PC-9 (cell line): ENCODE data around the gene DOCK3. TPM values are rescaled to one million over a fixed set of nuclear protein-coding genes. Genes with fewer than 3 reads are reported as not detected.
A peak's percentile ranks its signal among the peaks of the same experiment; 100 is the strongest.

ENCODE experiments used
- BruUV-seq: library from RNA; stranded (reverse); fragments of 400-500 nt; replicated peaks from 2 replicates; lab custom pipeline; 2021; lab: Mats Ljungman, UMichigan
- CTCF ChIA-PET: fragments of 300-600 bp; sonication (Branson Sonifier 250); formaldehyde crosslinking; loops from one replicate; lab custom pipeline; 2022; ENCODE audit warnings: antibody characterized with exemption; lab: Charles Lee
- POLR2A ChIA-PET: fragments of 300-600 bp; sonication (Branson Sonifier 250); formaldehyde crosslinking; loops from one replicate; lab custom pipeline; 2022; ENCODE audit warnings: antibody characterized with exemption; ENCODE audit not compliant: unreplicated experiment; lab: Charles Lee
- DNase-seq, 2 experiments: peaks; one replicate each; pipeline versions ENCODE4 v3.0.0 to v3.0.0-alpha.2; 2015 to 2022; ENCODE audit warnings: mixed read lengths in 1 of 2
- H2AFZ ChIP-seq: fragments of 200-600 bp; sonication (generic); 2 replicates; pipeline ENCODE4 v1.8.1; 2017; ENCODE audit warnings: antibody characterized with exemption
- H3F3A ChIP-seq: fragments of 200-600 bp; sonication (generic); 2 replicates; pipeline ENCODE4 v1.8.1; 2017; ENCODE audit warnings: antibody characterized with exemption, mild to moderate bottlenecking, low read depth; ENCODE audit not compliant: insufficient read depth
- H3K27ac ChIP-seq: fragments of 200-600 bp; sonication (generic); 2 replicates; pipeline ENCODE4 v1.6.1; 2016; ENCODE audit warnings: mixed run types
- H3K27me3 ChIP-seq: fragments of 200-600 bp; sonication (generic); 2 replicates; pipeline ENCODE4 v1.6.1; 2016; ENCODE audit warnings: low read depth, mixed run types; ENCODE audit not compliant: insufficient read depth
- H3K36me3 ChIP-seq: fragments of 200-600 bp; sonication (generic); 2 replicates; pipeline ENCODE4 v1.6.1; 2016; ENCODE audit warnings: low read depth, mixed run types
- H3K4me1 ChIP-seq: fragments of 200-600 bp; sonication (generic); replicated peaks from 2 replicates; pipeline ENCODE4 v1.6.1; 2016; ENCODE audit warnings: mixed run types; ENCODE audit not compliant: insufficient read depth
- H3K4me2 ChIP-seq: fragments of 200-600 bp; sonication (generic); 2 replicates; pipeline ENCODE4 v1.6.1; 2017; ENCODE audit warnings: mixed run types
- H3K4me3 ChIP-seq: fragments of 200-600 bp; sonication (generic); 2 replicates; pipeline ENCODE4 v1.6.1; 2016; ENCODE audit warnings: mixed run types
- H3K79me2 ChIP-seq: fragments of 200-600 bp; sonication (generic); 2 replicates; pipeline ENCODE4 v1.6.1; 2017; ENCODE audit warnings: low read depth, mixed run types
- H3K9me2 ChIP-seq: fragments of 200-600 bp; sonication (generic); 2 replicates; pipeline ENCODE4 v1.8.1; 2017; ENCODE audit warnings: mild to moderate bottlenecking; ENCODE audit not compliant: insufficient read depth
- H3K9me3 ChIP-seq: fragments of 200-600 bp; sonication (generic); 2 replicates; pipeline ENCODE4 v1.8.1; 2016; ENCODE audit warnings: low read depth; ENCODE audit not compliant: insufficient read depth
- H4K20me1 ChIP-seq: fragments of 200-600 bp; sonication (generic); 2 replicates; pipeline ENCODE4 v1.8.1; 2017; ENCODE audit not compliant: insufficient read depth
- CTCF ChIP-seq: fragments of 200-600 bp; sonication (generic); conservative IDR thresholded peaks from 2 replicates; pipeline ENCODE4 v1.6.1; 2017; ENCODE audit warnings: mixed run types, antibody characterized with exemption, mild to moderate bottlenecking, moderate library complexity
- EZH2 ChIP-seq: fragments of 200-600 bp; sonication (generic); IDR thresholded peaks from 2 replicates; pipeline ENCODE4 v1.8.0; 2017; ENCODE audit warnings: antibody characterized with exemption, low read depth
- intact Hi-C: fragments of 100-400 bp; cut with micrococcal nuclease; formaldehyde crosslinking; loops from one replicate; pipeline ENCODE4 v1.10.0; 2022; ENCODE audit not compliant: unreplicated experiment
- total RNA-seq: library from RNA; stranded (reverse); gene quantifications from 2 replicates; pipeline ENCODE4 v1.2.3, GENCODE V29; 2021

The DOCK3 gene
- total RNA-seq, 1 experiment from 2014 or later, result 16.9 TPM

- H3K79me2 ChIP-seq, result no peaks in the 10 kb centered on the region
- H3K27ac ChIP-seq, result peak overlapping the region; percentile 91
- H3K9me2 ChIP-seq, result no peaks in the 10 kb centered on the region
- peak in 1 of 2 experiments; percentile 23 for DNase-seq
- no peak overlapping the region for H3K4me3 ChIP-seq
- ChIA-PET CTCF (no interaction called here), POLR2A (interaction anchor here (0.7 kb wide), 1 partner anchor 376 kb away, joined by 4 read pairs; no protein-coding TSS in a partner anchor)
- no peak overlapping the region for H2AFZ ChIP-seq
- no peaks in the 10 kb centered on the region; the same call in 1 of the 2 replicates for H3K36me3 ChIP-seq
- TSS peak; percentile 45 for BruUV-seq
- H3K27me3 ChIP-seq, result no peaks in the 10 kb centered on the region
- peak overlapping the region; percentile 64 for H3K4me2 ChIP-seq
- no peaks in the 10 kb centered on the region for H4K20me1 ChIP-seq
- TF ChIP-seq EZH2 (no peak), CTCF (no peak)
- no peaks in the 10 kb centered on the region for H3K9me3 ChIP-seq
- H3K4me1 ChIP-seq, result peaks cover 61% of the 10 kb centered on the region
- H3F3A ChIP-seq, result peaks cover 34% of the 10 kb centered on the region
- intact Hi-C loops, result no loop called here
Observed at GRCh38 chr3:51340989-51341636, 666.4 kb downstream of the DOCK3 start.

- ChIA-PET CTCF (interaction anchor here (0.8 kb wide), 1 partner anchor 12 kb away, joined by 3 read pairs; no protein-coding TSS in a partner anchor), POLR2A (interaction anchor here (0.6 to 0.8 kb wide), 2 partner anchors 41 to 45 kb away, joined by 3 to 10 read pairs; partner anchors contain the start of gene MANF)
- Histone ChIP-seq H3K79me2 (no peaks in the 10 kb centered on the region), H3K27ac (peak overlapping the region; percentile 81), H3K9me2 (no peaks in the 10 kb centered on the region), H3K4me3 (no peak overlapping the region), H3K36me3 (no peaks in the 10 kb centered on the region; the same call in 1 of the 2 replicates), H3K27me3 (no peaks in the 10 kb centered on the region), H3K4me2 (peak overlapping the region; percentile 55), H3K4me1 (peaks cover 54% of the 10 kb centered on the region), H3K9me3 (no peaks in the 10 kb centered on the region), H3F3A (peaks cover 33% of the 10 kb centered on the region), H4K20me1 (no peaks in the 10 kb centered on the region), H2AFZ (no peak overlapping the region)
- BruUV-seq, result no TSS peak
- DNase-seq, result peak; percentile 73 to 90
- intact Hi-C loops, result no loop called here
- TF ChIP-seq EZH2, result no peak
- TF ChIP-seq CTCF, result no peak
Observed at GRCh38 chr3:51343918-51344687, 669.4 kb downstream of the DOCK3 start.

- H3K4me3 ChIP-seq, result no peak overlapping the region
- ChIA-PET CTCF (no interaction called here), POLR2A (no interaction called here)
- TF ChIP-seq EZH2, result no peak
- no peak for TF ChIP-seq CTCF
- no peak overlapping the region for H2AFZ ChIP-seq
- H4K20me1 ChIP-seq, result no peaks in the 10 kb centered on the region
- H3K4me1 ChIP-seq, result peaks cover 14% of the 10 kb centered on the region
- no peaks in the 10 kb centered on the region for H3K79me2 ChIP-seq
- H3F3A ChIP-seq, result peaks cover 2% of the 10 kb centered on the region; the same call in 1 of the 2 replicates
- intact Hi-C loops, result no loop called here
- no peaks in the 10 kb centered on the region for H3K9me2 ChIP-seq
- no TSS peak for BruUV-seq
- H3K36me3 ChIP-seq, result no peaks in the 10 kb centered on the region
- no peaks in the 10 kb centered on the region for H3K9me3 ChIP-seq
- no peak overlapping the region for H3K27ac ChIP-seq
- no peak overlapping the region for H3K4me2 ChIP-seq
- DNase-seq, result no peak
- no peaks in the 10 kb centered on the region for H3K27me3 ChIP-seq
Observed at GRCh38 chr3:51350751-51351150, 676.0 kb downstream of the DOCK3 start.
